HG03025 (cell line): ENCODE data around the gene RAD51B.

Experiments
- ATAC-seq: cut with Tn5 transposase; IDR thresholded peaks from one replicate; pipeline ENCODE4 v1.9.1; 2021; ENCODE audit warnings: mild to moderate bottlenecking, moderate library complexity; ENCODE audit not compliant: unreplicated experiment, low FRiP score

Gene RAD51B

DNA sequence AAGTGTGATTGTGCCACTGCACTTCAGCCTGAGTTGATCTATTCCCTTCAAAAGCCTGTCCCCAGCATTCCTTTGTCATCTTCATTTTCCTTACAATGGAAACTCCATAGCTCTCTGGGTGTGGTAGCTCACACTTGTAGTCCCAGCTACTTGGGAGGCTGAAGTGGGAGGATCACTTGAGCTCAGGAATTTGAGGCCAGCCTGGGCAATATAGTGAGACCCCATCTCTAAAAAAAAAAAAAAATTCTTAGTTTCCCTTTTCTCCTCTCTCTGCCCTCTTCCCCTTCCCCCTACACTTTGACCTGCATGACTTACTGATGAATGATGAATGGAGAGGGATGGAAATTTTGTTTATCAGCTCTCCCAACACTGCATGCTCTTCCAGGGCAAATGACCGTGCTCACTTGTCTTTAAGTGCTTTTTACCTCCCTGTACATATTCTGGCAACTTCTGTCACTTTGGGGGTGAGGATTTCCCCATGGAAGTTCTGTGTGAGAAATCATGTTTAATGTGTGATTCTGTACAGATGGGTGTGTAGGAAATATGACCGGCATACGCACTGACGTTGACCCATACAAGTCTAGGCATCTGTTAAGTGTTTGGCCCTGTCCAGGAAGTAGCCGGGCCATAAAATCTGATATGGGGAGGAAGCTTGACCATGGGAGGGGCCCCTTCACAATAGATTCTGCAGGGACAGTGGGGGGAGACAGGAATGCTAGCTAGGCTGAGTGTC, 907.9 kb downstream of the RAD51B start:
- ATAC-seq, result no peak

DNA sequence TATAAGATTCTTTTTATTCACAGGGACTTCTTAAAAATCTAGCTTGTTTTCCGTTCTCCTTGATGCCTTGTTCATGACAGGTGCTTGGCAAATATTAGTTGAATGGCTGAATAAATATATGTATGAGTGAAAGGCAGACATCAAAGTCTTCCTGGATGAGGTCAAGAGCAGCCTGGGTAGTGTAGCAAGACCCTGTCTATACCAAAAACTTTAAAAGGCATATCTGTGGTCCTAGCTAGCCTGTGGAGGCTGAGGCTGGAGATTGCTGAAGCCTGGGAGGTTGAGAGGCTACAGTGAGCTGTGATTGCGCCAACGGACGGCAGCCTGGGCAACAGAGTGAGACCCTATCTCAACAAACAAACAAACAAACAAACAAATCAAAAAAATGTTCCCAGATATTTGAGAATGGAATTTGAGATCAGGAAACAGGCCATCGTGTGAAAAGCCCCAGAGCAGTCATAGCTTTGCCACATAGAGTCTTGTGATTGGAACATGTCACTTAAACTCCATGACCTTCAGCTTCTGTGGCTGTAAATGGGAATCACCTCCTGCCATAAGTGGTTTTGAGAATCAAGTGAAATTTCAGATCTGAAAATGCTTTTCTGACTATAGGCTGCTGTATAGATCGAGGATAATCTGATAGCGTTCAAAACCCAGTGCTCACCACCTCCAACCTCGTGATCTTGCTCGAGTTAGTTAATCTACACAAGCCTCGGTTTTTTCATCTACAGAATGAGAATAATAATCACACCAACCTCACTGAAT, 908.9 kb downstream of the RAD51B start:
- no peak for ATAC-seq

DNA sequence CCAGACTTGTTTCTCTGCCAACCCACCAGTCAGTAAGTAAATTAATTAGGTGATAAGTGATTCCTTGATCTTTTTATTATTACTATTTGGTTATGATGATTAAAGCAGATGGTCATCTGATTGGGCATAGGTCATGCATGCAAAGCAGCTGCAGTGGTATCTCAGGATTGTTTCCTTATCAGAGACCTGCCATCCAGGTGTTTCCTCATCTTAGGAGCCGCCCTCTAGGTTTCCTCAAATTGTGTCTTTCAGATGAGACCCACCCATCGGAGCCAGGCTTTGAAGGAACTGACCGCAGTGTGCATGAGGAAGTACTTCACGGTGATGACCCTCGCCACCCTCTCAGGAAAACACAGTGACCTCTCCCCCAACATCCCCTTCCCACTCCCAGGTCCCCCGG, 910.0 kb downstream of the RAD51B start:
- ATAC-seq, result no peak

DNA sequence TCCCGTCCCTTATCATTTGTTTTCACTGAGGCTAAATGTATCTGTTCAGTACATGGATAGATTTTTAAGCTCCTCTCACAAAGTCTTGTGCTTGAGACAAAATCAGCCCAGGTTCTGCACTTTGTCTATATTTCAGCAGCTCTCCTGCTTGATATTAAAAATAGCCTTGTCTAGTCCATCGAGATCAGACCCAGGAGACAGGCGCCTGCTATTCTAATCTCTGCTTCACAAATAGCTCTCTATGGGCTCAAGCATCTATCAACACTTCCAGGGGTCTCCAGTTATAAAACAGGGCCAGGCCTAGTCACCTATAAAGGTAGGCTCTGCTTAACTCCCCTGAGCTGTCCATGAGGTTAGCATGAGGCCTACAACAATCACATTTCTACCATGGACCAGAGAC, 910.8 kb downstream of the RAD51B start:
- no peak for ATAC-seq

DNA sequence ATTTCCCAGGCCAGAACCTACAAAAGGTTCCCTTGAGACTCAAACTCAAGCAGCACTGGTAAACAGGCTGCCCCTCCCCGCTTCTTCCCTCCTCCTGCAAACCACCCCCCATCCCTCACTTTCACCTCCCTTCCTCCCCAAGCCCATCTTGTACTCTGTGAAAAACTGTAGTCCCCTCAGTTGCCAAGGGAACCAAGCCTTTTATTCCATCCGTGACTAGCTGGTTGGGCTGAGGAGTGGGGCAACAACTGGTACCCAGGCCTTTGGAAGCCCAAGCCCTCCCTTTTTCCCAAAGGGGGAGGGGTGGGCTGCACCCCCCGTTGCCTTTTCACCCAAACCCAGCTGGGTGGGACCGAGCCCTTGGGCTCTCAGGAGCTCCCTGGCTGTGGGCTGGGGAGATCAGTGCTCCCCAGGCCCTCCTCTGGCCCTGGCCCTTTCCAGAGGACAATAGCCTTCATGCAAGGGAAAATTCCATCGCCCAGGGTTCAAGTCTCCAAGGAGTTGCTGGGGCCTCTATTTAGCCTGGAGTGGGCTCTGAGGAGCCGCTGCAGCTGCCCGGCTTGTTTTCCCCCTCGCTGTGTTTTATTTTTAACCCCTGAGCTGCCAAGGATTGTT, 911.3 kb downstream of the RAD51B start:
- ATAC-seq, result no peak

DNA sequence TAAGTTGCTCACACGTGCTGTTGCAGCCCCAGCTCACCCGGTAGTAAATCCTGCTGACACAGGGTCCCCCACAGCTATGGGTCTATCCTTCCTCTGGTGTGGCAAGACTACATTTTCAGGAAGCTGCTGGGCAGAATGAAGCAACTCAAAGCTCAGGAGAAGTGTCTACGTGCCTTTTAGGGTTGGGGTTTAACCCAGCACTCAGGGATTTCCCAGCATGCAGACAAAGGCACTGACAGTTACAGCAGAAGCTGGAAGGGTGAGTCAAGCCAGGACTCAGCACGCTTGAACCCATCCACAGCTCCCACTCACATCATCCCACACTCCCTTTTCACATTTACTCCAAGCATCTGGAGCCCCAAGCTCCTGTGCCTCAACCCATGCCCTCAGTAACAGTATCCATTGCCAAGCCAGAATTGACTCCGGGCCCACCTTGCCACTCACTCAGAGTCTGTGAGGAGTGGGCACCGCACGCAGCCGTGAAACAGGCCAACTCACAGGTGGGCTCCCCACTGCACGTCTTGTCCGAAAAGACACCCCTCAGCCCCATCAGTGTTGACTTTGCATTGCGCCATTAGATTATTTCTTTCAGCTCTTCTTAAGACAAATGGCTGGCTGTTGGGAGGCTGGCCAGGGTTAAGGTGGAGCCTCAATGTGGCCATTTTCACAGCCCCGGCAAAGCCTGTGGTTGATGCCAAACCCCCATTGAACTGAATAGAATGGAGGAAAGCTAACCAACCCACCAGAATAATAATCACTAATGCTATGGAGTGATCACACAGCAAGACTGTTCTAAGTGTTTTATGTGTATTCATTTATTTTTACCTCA, 913.7 kb downstream of the RAD51B start:
- ATAC-seq, result no peak

DNA sequence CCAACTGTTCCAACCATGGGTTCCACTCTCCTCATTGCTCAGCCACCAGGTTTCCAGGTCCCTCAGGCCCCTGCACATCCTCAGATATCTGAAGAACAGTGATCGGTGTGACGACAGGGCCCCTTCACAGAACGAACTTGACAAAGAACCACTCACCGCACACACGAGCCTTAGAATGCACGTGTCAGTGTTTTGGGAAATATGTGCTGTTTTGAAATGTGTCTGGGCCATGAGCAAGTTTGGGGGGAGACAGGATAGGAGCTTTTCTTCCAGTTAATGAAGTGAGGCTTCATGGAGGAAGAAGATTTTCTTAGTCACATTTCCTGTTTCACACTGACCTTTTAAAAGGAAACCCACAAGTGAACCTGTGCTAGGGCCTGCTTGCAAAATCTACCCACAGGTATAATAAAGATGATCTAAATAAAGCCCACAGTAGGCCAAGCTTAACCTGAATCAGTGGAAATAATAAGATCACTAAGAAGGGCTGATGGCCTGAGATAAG, 914.7 kb downstream of the RAD51B start:
- no peak for ATAC-seq

DNA sequence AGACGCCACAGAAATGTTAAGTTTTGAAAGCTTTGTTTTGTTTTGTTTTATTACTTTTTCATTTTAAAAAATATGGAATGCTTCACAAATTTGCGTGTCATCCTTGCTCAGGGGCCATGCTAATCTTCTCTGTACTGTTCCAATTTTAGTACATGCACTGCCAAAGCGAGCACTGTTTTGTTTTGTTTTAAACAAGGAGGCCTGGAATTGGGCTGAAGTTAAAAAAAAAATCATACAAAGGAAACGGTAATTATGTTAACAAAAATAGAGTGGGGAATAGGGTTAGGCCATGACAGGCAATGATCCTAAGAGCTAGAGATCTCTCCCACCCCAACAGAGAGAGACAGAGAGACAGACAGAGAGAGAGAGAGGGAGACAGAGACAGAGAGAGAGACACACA, 916.3 kb downstream of the RAD51B start:
- ATAC-seq, result no peak

DNA sequence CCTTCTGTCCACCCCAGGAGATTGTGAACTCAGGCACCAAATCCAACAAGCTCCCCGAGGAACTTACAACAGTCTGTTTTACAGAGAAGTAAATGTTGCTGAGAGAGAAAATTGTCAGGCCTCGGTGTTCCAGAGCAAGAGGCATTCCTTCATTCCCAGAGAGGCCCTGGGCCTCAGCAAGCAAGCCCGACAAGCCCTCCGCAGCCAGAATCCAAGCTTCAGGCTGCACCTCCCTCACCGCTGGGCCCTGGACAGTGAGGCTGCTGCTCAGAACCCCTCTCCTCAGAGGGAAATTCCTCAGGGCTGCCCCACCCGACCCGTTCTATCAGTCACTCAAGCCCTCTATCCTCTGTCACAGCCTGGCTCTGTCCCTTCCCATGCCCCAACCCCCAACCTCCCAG, 916.9 kb downstream of the RAD51B start:
- ATAC-seq, result no peak

DNA sequence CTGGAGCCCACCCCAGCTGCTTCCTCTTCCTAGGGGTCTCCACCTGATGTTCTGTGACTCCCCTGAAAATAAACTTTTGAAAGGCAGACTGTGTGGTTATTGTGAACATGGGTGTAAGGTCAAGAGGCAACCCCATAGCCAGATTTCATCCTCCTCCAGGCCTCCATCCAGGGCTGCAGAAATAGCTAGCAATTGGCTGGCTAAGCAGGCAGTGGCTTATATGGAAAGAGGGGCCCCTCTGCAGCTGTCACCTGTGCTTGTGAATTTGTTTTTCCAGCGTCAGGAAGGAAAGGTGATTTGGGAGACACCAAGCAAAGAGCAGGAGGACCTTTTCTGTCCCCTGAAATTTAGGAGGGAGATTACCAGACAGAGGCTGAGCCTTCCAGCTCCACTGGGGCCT, 917.5 kb downstream of the RAD51B start:
- no peak for ATAC-seq

DNA sequence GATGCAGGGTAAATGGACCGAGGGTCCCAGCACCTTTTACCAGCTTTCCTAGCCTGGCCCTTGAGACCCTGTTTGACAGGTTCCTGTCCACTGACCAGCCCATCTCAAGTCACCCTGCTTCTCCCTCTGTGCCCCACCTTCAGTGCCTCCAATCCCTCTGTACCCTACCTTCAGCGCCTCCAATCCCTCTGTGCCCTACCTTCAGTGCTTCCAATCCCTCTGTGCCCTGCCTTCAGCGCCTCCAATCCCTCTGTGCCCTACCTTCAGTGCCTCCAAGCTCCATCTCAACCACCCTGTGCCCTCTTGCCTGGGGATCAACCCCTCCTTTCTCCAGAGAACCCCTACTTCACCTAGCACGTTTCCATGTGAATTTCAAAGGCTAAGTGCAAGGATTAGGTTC, 919.0 kb downstream of the RAD51B start:
- ATAC-seq, result no peak

DNA sequence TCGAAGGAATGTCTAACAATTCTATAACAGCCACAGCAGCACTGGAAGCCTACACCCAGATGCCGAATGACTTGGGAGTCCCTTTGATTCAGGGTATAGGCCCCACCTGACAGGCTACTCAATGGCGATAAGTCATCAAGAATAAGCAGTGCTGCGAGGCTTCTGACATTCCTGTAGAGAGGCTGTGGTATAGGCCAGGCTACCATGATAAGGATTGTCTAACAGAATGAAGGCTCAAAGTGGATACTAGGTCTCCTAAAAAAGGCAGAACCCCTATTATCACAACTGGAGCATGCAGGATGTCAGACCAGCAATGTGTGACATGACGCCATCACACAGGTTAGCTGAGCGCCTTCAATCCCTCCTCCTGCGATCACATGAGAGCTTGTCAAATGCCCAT, 920.1 kb downstream of the RAD51B start:
- ATAC-seq, result no peak

DNA sequence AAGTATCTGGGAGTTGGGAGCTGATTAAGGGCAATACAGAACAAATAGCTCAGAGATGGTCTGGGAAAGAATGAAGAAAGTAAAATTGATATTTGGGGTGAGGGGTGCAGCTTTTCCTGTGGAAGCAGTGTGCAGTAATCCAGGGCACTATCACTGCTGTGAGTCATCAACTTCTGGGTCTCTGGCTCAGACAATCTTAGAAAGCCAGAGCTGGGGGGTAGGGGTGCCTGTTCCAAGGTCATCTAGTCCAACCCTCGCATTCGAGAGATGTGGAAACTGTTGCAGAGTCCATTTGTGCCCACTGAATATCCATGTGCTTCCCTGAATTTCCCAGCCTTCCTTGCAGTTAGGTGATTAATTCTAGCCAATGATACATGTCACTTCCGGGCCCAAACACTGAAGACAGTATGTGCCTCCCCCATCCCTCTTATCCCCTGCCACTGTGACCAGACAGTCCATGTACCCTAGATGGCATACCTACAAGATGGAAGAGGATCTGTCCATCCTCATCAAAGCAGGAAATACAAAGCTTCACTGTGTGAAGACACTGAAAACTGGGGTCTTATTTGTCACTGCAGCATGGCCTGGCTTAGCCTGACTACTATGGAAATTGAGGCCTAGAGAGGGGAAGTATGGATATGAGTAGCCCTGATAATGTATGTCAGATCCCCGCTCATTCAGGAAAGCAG, 921.4 kb downstream of the RAD51B start:
- ATAC-seq, result no peak

DNA sequence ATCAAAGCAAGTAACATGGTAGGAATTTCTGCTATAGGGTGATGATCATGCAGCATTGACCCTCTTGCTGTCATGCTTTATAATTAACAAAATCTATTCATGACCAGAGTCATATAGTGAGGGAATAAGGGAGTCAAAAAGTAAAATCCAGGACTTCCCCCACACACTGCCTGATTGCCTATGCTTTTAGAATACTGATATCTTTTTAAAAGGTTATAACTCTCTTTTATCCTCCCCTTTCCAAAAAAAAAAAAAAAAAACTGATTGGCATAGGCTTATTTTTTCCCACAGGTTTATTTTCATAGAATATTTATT, 921.9 kb downstream of the RAD51B start:
- no peak for ATAC-seq

DNA sequence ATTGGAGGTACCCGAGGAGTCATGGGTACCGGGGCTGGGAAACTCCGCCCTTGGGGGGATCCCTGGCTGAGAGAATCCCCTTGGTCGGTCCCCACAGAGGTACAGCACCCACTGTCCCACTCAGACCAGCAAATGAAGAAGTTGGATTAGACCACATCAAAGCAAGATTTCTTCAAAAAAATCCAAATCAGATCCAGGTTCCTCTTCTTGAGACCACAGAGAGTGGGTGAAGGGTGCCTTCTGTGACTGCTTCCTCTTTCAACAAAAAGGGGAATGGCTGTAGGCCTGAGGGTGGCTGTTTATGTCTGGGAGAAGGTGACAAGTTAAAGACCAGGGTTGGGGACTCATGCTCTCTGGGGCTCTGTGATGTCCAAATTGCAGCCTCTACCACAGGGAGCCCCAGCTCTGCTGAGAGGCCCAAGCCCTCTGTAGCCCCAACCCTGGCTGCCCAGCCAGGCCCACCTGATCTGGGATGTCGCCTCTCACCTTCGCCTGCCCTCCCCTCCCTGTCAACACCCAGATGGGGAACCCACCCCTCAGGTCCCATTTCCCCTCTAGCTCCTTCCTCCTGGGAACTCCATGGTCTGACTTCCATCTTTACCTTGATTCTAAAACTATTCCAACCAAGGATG, 922.4 kb downstream of the RAD51B start:
- ATAC-seq, result peak; percentile 69

DNA sequence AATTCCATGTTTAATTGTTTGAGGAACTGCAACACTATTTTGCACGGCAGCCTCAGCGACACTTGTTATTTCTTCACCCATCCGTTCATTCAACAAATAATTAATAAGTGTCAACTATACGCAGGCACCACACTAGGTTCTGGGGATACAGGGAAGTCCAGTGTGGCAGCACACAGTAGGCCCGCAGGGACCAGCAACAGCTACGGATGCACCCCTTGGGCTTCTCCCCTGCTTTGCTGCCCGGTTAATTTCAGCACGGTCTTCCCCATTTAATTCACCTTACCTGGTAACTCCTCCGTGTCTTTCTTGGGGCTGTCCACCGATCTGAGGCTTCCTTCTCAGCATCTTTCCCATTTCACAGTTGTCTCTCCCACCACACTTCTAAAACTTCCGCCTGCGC, 925.0 kb downstream of the RAD51B start:
- no peak for ATAC-seq

DNA sequence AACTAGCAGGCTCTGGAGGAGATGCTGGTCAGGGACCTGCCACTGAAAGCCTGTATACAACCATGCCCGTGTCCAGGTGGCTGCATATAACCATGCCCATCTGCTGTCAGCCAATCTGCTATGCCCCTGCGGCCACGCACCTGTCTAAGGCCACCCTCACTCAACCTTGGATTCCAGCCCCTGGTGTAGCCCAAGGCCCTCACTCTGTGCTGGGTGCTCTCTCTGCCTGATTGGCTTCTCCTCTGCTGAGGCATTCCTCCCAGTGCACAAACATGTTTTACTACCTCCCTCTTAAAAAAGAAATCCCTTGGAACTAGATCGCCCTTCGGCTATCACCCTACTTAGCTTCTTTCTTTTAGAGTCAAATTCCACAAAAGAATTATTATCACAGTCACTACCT, 927.8 kb downstream of the RAD51B start:
- no peak for ATAC-seq

DNA sequence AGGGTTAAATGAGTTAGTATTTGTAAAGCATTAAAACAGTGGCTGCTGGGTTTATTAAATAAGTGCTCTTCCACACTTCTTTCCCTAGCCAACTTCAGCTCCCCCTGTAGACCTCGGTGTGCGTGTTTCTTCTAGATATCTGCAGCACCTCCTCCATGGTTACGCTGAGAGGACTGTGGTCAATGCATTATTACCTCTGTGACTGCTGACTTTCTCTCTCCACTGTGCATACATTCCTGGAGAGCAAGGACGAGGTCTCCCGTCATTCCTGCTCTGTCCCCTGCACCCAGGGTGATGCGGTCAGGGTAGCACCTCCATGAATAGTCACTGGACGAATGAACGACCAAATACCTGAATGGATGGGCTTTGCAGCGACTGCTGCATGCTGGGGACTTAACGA, 928.7 kb downstream of the RAD51B start:
- ATAC-seq, result no peak

DNA sequence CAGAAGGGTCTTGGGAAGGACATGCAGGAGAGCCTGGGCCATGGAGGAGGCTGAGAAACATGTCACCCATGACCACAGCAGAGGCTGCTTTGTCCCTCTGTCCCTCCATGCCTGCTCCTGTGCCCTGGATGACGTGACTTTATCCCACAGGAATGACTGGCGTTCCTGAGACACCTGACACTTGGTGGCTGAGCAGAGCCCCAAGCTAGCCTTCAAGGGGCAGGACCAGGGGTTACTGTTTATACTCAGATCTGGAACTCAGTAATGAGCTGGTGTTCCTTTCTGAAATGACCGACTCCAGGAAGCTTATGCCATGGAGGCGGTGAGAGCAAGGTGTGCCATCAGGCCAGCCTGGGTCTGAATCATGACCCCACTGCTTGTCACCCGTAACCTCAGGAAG, 929.1 kb downstream of the RAD51B start:
- no peak for ATAC-seq
